HCT116 (cell line): ENCODE results near the gene SBF2. TPM values are rescaled to one million over a fixed set of nuclear protein-coding genes. Genes with fewer than 3 reads are reported as not detected.

Experiments used
- ATAC-seq: fragments of 200-7000 bp; cut with Tn5 transposase; 2 replicates; pipeline ENCODE4 v1.9.1; 2020; ENCODE audit warnings: mild to moderate bottlenecking, moderate library complexity
- BruUV-seq: library from RNA; stranded (reverse); fragments of 400-500 nt; replicated peaks from 2 replicates; lab custom pipeline; 2021; lab: Mats Ljungman, UMichigan
- CTCF ChIA-PET: fragments of 300-600 bp; sonication (Branson Sonifier 250); formaldehyde crosslinking; loops from one replicate; lab custom pipeline; 2021; ENCODE audit warnings: antibody characterized with exemption; lab: Charles Lee
- POLR2A ChIA-PET: fragments of 300-600, 350-600 bp; sonication (Branson Sonifier 250); formaldehyde crosslinking; loops from one replicate; lab custom pipeline; 2021; ENCODE audit warnings: antibody characterized with exemption; lab: Charles Lee
- RAD21 ChIA-PET, 2 experiments: fragments of 300-600 bp; sonication (Branson Sonifier 250); formaldehyde crosslinking; loops; one replicate each; lab custom pipeline; 2023; ENCODE audit warnings: low total read pairs in 2 of 2; ENCODE audit not compliant: uncharacterized antibody in 2 of 2, unreplicated experiment in 2 of 2, low non-redundant PET in 1 of 2; lab: Charles Lee
- DNase-seq: peaks from one replicate; pipeline ENCODE4 v3.0.0-alpha.2; 2010; ENCODE audit warnings: low read depth, low spot score
- H2AFZ ChIP-seq: fragments of 200-600 bp; shearing (Covaris generic), sonication (generic); 2 replicates; pipeline ENCODE4 v1.6.1; 2017; ENCODE audit warnings: low read depth, mixed run types, mixed read lengths, antibody characterized with exemption, low read length; ENCODE audit not compliant: poor library complexity, severe bottlenecking
- H3K27ac ChIP-seq: 2 replicates; pipeline ENCODE4 v1.5.1; 2012; ENCODE audit warnings: low read depth, low read length
- H3K27me3 ChIP-seq: fragments of 200-600 bp; sonication (generic); 2 replicates; pipeline ENCODE4 v1.6.1; 2016; ENCODE audit warnings: mixed run types, low read length, mixed read lengths; ENCODE audit not compliant: insufficient read depth
- H3K36me3 ChIP-seq, 2 experiments: fragments of 200-500 bp in 1 of 2; fragments of 200-600 bp in 1 of 2; sonication (Bioruptor generic) in 1 of 2; sonication (generic) in 1 of 2; 2 replicates each; pipeline versions ENCODE4 v1.5.1 to v1.6.1; 2014 to 2016; ENCODE audit warnings: low read length in 2 of 2, inconsistent platforms in 1 of 2, mixed read lengths in 1 of 2, mixed run types in 1 of 2; ENCODE audit not compliant: insufficient read depth in 2 of 2, control insufficient read depth in 1 of 2
- H3K4me1 ChIP-seq, 2 experiments: fragments of 200-600 bp in 1 of 2; sonication (generic) in 1 of 2; 2 replicates each; pipeline versions ENCODE4 v1.5.1 to v1.6.1; 2012 to 2017; ENCODE audit warnings: low read length in 2 of 2, inconsistent platforms in 1 of 2, mild to moderate bottlenecking in 1 of 2, mixed read lengths in 1 of 2, mixed run types in 1 of 2, moderate library complexity in 1 of 2; ENCODE audit not compliant: insufficient read depth in 2 of 2, control insufficient read depth in 1 of 2
- H3K4me2 ChIP-seq: fragments of 200-600 bp; sonication (generic); 2 replicates; pipeline ENCODE4 v1.6.1; 2017; ENCODE audit warnings: mixed run types, low read length, mixed read lengths
- H3K4me3 ChIP-seq, 2 experiments: fragments of 200-600 bp in 1 of 2; sonication (generic) in 1 of 2; replicated peaks in 1 of 2; 2 replicates each; pipeline ENCODE4 v1.5.1; 2011 to 2016; ENCODE audit warnings: low read length in 2 of 2, control low read depth in 1 of 2, low read depth in 1 of 2, mild to moderate bottlenecking in 1 of 2, mixed read lengths in 1 of 2, mixed run types in 1 of 2
- H3K79me2 ChIP-seq: fragments of 200-600 bp; sonication (generic); 2 replicates; pipeline ENCODE4 v1.6.1; 2017; ENCODE audit warnings: mild to moderate bottlenecking, mixed run types, low read length, moderate library complexity, mixed read lengths; ENCODE audit not compliant: insufficient read depth
- H3K9ac ChIP-seq: fragments of 200-600 bp; sonication (generic); 2 replicates; pipeline ENCODE4 v1.6.1; 2016; ENCODE audit warnings: low read length, mixed read lengths
- H3K9me2 ChIP-seq: fragments of 200-600 bp; sonication (generic), shearing (Covaris generic); 2 replicates; pipeline ENCODE4 v1.6.1; 2017; ENCODE audit warnings: mixed run types, mild to moderate bottlenecking, moderate library complexity; ENCODE audit not compliant: insufficient read depth
- H3K9me3 ChIP-seq, 2 experiments: fragments of 200-500 bp in 1 of 2; fragments of 200-600 bp in 1 of 2; sonication (Bioruptor generic) in 1 of 2; sonication (generic) in 1 of 2; 2 replicates each; pipeline ENCODE4 v1.6.1; 2014 to 2017; ENCODE audit warnings: low read length in 2 of 2, mixed read lengths in 2 of 2, inconsistent platforms in 1 of 2, low read depth in 1 of 2, mild to moderate bottlenecking in 1 of 2, mixed run types in 1 of 2, moderate library complexity in 1 of 2; ENCODE audit not compliant: control insufficient read depth in 1 of 2, insufficient read depth in 1 of 2
- H4K20me1 ChIP-seq: fragments of 200-600 bp; sonication (generic), shearing (Covaris generic); 2 replicates; pipeline ENCODE4 v1.6.1; 2017; ENCODE audit warnings: mixed run types, mild to moderate bottlenecking, moderate library complexity; ENCODE audit not compliant: insufficient read depth
- CBX3 ChIP-seq: IDR thresholded peaks from 2 replicates; pipeline ENCODE4 v1.6.1; 2012; ENCODE audit warnings: low read depth
- CTCF ChIP-seq, 3 experiments: fragments of 200-600 bp in 1 of 3; sonication (generic) in 1 of 3; IDR thresholded peaks in 2 of 3; conservative IDR thresholded peaks in 1 of 3; 2 replicates each; pipeline ENCODE4 v1.5.1; 2012 to 2017; ENCODE audit warnings: low read depth in 2 of 3, low read length in 2 of 3, antibody characterized with exemption in 1 of 3, borderline replicate concordance in 1 of 3, control low read depth in 1 of 3, mild to moderate bottlenecking in 1 of 3, mixed read lengths in 1 of 3, mixed run types in 1 of 3, moderate library complexity in 1 of 3; ENCODE audit not compliant: insufficient read depth in 1 of 3
- EZH2phosphoT487 ChIP-seq: fragments of 200-600 bp; IDR thresholded peaks from 2 replicates; pipeline ENCODE4 v1.6.1; 2018; ENCODE audit warnings: antibody characterized with exemption, borderline replicate concordance
- RAD21 ChIP-seq: IDR thresholded peaks from 2 replicates; pipeline ENCODE4 v1.6.1; 2012; ENCODE audit warnings: low read depth, mild to moderate bottlenecking
- SRF ChIP-seq: IDR thresholded peaks from 2 replicates; pipeline ENCODE4 v1.6.1; 2012; ENCODE audit warnings: low read depth
- TCF7L2 ChIP-seq: IDR thresholded peaks from 2 replicates; pipeline ENCODE4 v1.7.0; 2011; ENCODE audit warnings: borderline replicate concordance, inconsistent platforms; ENCODE audit not compliant: insufficient read depth, insufficient read length; ENCODE audit errors: extremely low read depth
- YY1 ChIP-seq: IDR thresholded peaks from 2 replicates; pipeline ENCODE4 v1.6.1; 2011; ENCODE audit warnings: low read length, low read depth, moderate library complexity, mild to moderate bottlenecking; ENCODE audit not compliant: insufficient replicate concordance; ENCODE audit errors: extremely low read depth
- intact Hi-C: fragments of 100-400 bp; cut with micrococcal nuclease; formaldehyde crosslinking; loops from 2 replicates; pipeline ENCODE4 v1.10.0; 2022
- total RNA-seq: library from RNA; stranded (reverse); gene quantifications from one replicate; pipeline ENCODE4 v1.2.1, GENCODE V29; 2021; ENCODE audit not compliant: unreplicated experiment

SBF2 gene
- total RNA-seq, 1 experiment from 2014 or later = 35.0 TPM

GRCh38 chr11:10192036-10192435 lies 102.0 kb downstream of the SBF2 start:
- H3K4me2 ChIP-seq = no peak overlapping the region
- no peak overlapping the region for H3K4me3 ChIP-seq
- ATAC-seq (no peak), DNase-seq (no peak)
- no peak overlapping the region for H2AFZ ChIP-seq
- H3K79me2 ChIP-seq = no peaks in the 10 kb centered on the region
- ChIA-PET RAD21 (no interaction called here), POLR2A (no interaction called here), CTCF (no interaction called here)
- H3K36me3 ChIP-seq = no peaks in the 10 kb centered on the region
- BruUV-seq = no TSS peak
- no peaks in the 10 kb centered on the region for H3K9me3 ChIP-seq
- no peak overlapping the region for H3K27ac ChIP-seq
- no peaks in the 10 kb centered on the region for H3K9me2 ChIP-seq
- intact Hi-C loops = no loop called here
- no peaks in the 10 kb centered on the region for H4K20me1 ChIP-seq
- no peak overlapping the region for H3K9ac ChIP-seq
- no peaks in the 10 kb centered on the region for H3K4me1 ChIP-seq
- TF ChIP-seq RAD21 (no peak), YY1 (no peak), CBX3 (no peak), CTCF (IDR thresholded peaks at IDR 0.05 in 2 of 3, conservative IDR thresholded peaks at IDR 0.05 in 1 of 3; ENCODE audit: borderline replicate concordance in 1 of 3, insufficient read depth in 1 of 3, low read depth in 2 of 3, low read length in 2 of 3) (no peak)
- H3K27me3 ChIP-seq = no peaks in the 10 kb centered on the region

- no peak overlapping the region for H3K4me3 ChIP-seq
- ChIA-PET RAD21 (interaction anchor here in 1 of 2 experiments (1.7 kb wide), 1 partner anchor 128 kb away, joined by 5 read pairs; no protein-coding TSS in a partner anchor), POLR2A (interaction anchor here (3.0 kb wide), 1 partner anchor 122 kb away, joined by 19 read pairs; the partner anchor contains the start of gene ADM), CTCF (interaction anchor here (0.7 to 3.5 kb wide), 10 partner anchors 12 to 422 kb away, joined by 3 to 14 read pairs (median 4); partner anchors contain the start of gene ADM)
- ATAC-seq (peak; percentile 49; the same call in 1 of the 2 replicates), DNase-seq (peak; percentile 26)
- no peak overlapping the region for H3K27ac ChIP-seq
- H3K27me3 ChIP-seq = no peaks in the 10 kb centered on the region
- TF ChIP-seq RAD21 (peak; percentile 55), EZH2phosphoT487 (no peak), CTCF (IDR thresholded peaks at IDR 0.05 in 2 of 3, conservative IDR thresholded peaks at IDR 0.05 in 1 of 3; ENCODE audit: borderline replicate concordance in 1 of 3, insufficient read depth in 1 of 3, low read depth in 2 of 3, low read length in 2 of 3) (peak; percentile 31 to 60 (median 36); a peak in 5 of 6 replicates), SRF (peak; percentile 43; the same call in 1 of the 2 replicates), TCF7L2 (no peak)
- BruUV-seq = no TSS peak
- no peaks in the 10 kb centered on the region for H3K9me3 ChIP-seq
- H4K20me1 ChIP-seq = no peaks in the 10 kb centered on the region
- no peaks in the 10 kb centered on the region for H3K79me2 ChIP-seq
- no peak overlapping the region for H2AFZ ChIP-seq
- H3K4me2 ChIP-seq = no peak overlapping the region
- H3K9ac ChIP-seq = no peak overlapping the region
- intact Hi-C loops = no loop called here
- H3K36me3 ChIP-seq = no peaks in the 10 kb centered on the region
- H3K4me1 ChIP-seq = no peaks in the 10 kb centered on the region
- no peaks in the 10 kb centered on the region for H3K9me2 ChIP-seq
These were observed 112.2 kb downstream of the SBF2 start for GRCh38 chr11:10181811-10182210.
